PFSK-1 (cell line): ENCODE measurements around the gene CCDC80.

Experiments
- FOXP2 ChIP-seq: optimal IDR thresholded peaks from 2 replicates; pipeline ENCODE3; 2011; ENCODE audit warnings: borderline replicate concordance, control low read depth, inconsistent platforms; ENCODE audit not compliant: insufficient read depth; ENCODE audit errors: extremely low read length, extremely low read depth
- POLR2AphosphoS5 ChIP-seq: IDR thresholded peaks from 2 replicates; pipeline ENCODE4 v1.6.1; 2012; ENCODE audit warnings: low read depth, mild to moderate bottlenecking, control low read depth, low read length, moderate library complexity
- SIN3A ChIP-seq: IDR thresholded peaks from 2 replicates; pipeline ENCODE4 v1.6.1; 2012; ENCODE audit warnings: mild to moderate bottlenecking, low read length, moderate library complexity, borderline replicate concordance; ENCODE audit not compliant: insufficient read depth
- TAF1 ChIP-seq: IDR thresholded peaks from 2 replicates; pipeline ENCODE4 v1.6.1; 2012; ENCODE audit warnings: low read length, control low read depth, borderline replicate concordance; ENCODE audit not compliant: insufficient read depth
- TF ChIP-seq, protein P1 (sequence below), 2 experiments: IDR thresholded peaks; 2 replicates each; pipeline versions ENCODE4 v1.6.1 to v1.8.0; 2011 to 2012; ENCODE audit warnings: low read depth in 2 of 2, low read length in 2 of 2, control low read depth in 1 of 2, inconsistent platforms in 1 of 2, mild to moderate bottlenecking in 1 of 2, moderate library complexity in 1 of 2; ENCODE audit not compliant: insufficient read depth in 1 of 2

DNA sequence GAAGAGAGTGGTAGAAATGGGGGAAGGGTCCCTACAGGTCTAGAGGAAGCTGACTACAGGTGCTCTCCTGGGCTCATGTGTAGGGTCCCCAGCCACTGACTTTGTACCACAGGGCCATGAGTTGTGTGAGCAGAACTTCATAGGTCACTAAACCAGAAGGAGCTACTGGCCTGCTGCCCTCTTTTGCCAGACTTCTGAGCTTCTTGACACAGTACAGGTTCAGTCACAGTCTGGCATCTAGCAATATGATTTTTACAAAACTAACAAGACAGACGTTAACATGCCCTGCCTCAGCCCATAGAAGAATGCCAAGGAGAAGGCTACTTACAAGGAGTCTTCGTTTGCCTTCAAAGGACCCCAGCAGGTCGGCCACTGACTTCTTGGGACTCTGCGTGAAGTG is 3.2 kb downstream of the CCDC80 start:
- TF ChIP-seq, protein P1, sequence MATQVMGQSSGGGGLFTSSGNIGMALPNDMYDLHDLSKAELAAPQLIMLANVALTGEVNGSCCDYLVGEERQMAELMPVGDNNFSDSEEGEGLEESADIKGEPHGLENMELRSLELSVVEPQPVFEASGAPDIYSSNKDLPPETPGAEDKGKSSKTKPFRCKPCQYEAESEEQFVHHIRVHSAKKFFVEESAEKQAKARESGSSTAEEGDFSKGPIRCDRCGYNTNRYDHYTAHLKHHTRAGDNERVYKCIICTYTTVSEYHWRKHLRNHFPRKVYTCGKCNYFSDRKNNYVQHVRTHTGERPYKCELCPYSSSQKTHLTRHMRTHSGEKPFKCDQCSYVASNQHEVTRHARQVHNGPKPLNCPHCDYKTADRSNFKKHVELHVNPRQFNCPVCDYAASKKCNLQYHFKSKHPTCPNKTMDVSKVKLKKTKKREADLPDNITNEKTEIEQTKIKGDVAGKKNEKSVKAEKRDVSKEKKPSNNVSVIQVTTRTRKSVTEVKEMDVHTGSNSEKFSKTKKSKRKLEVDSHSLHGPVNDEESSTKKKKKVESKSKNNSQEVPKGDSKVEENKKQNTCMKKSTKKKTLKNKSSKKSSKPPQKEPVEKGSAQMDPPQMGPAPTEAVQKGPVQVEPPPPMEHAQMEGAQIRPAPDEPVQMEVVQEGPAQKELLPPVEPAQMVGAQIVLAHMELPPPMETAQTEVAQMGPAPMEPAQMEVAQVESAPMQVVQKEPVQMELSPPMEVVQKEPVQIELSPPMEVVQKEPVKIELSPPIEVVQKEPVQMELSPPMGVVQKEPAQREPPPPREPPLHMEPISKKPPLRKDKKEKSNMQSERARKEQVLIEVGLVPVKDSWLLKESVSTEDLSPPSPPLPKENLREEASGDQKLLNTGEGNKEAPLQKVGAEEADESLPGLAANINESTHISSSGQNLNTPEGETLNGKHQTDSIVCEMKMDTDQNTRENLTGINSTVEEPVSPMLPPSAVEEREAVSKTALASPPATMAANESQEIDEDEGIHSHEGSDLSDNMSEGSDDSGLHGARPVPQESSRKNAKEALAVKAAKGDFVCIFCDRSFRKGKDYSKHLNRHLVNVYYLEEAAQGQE (IDR thresholded peaks at IDR 0.05; ENCODE audit: insufficient read depth in 1 of 2, low read depth in 2 of 2, low read length in 2 of 2): no peak
- no peak for TF ChIP-seq TAF1
- no peak for TF ChIP-seq SIN3A
- TF ChIP-seq POLR2AphosphoS5: no peak
- no peak for TF ChIP-seq FOXP2
